ENCODE results near the gene WT1. TPM values are rescaled to one million over a fixed set of nuclear protein-coding genes. Genes with fewer than 3 reads are reported as not detected.
A peak's percentile ranks its signal among the peaks of the same experiment; 100 is the strongest.

The WT1 gene
- total RNA-seq, 1 donor: under 0.01 TPM

DNA sequence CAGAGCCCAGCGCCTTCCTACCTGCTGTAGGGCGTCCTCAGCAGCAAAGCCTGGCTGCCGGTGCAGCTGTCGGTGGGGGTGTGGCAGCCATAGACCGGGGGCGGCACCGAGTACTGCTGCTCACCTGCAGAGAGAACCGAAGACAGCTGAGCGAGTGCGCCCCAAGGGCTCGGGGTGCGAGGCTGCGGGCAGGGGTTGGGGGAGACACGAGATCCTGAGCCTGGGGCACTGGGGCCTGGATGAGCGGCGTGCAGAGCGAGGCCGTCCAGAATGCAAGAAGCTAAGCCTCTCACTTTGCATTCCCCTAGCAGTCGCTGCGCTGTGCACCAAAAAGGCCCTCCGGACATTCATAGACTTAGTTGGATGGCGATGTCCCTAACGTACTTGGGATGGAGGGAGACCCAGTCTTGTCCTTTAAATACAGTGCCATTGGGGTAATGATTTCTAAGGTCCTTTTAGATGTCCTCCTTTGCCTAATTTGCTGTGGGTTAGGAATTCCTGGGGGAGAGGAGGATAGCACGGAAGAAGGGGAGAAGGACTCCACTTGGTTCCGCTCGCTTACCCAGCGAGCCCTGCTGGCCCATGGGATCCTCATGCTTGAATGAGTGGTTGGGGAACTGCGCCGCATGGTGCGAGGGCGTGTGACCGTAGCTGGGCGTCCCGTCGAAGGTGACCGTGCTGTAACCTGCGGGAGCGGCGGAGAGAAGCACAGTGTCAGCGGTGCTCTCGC is 7.2 kb downstream of the WT1 start:
- Histone ChIP-seq H3K27ac (ENCODE audit: low read depth, low read length) (no peak overlapping the region), H3K27me3 (ENCODE audit: insufficient read depth, low read length) (peaks cover 95% of the 10 kb centered on the region), H3K79me2 (ENCODE audit: insufficient read depth, low read length) (no peaks in the 10 kb centered on the region), H3K9me3 (ENCODE audit: low read depth, low read length) (no peaks in the 10 kb centered on the region), H3K4me1 (ENCODE audit: insufficient read depth, low read length) (no peaks in the 10 kb centered on the region), H4K20me1 (ENCODE audit: insufficient read depth, low read length) (no peaks in the 10 kb centered on the region), H3K4me2 (ENCODE audit: insufficient read depth, low read length) (no peak overlapping the region), H3K36me3 (ENCODE audit: insufficient read depth, low read length) (no peaks in the 10 kb centered on the region), H3K4me3 (ENCODE audit: insufficient read depth, low read length) (no peak overlapping the region), H2AFZ (ENCODE audit: low read length) (no peak overlapping the region)
- peak; percentile 78 for DNase-seq (ENCODE audit: insufficient read length, low spot score, missing footprints)
- TF ChIP-seq, protein P1, sequence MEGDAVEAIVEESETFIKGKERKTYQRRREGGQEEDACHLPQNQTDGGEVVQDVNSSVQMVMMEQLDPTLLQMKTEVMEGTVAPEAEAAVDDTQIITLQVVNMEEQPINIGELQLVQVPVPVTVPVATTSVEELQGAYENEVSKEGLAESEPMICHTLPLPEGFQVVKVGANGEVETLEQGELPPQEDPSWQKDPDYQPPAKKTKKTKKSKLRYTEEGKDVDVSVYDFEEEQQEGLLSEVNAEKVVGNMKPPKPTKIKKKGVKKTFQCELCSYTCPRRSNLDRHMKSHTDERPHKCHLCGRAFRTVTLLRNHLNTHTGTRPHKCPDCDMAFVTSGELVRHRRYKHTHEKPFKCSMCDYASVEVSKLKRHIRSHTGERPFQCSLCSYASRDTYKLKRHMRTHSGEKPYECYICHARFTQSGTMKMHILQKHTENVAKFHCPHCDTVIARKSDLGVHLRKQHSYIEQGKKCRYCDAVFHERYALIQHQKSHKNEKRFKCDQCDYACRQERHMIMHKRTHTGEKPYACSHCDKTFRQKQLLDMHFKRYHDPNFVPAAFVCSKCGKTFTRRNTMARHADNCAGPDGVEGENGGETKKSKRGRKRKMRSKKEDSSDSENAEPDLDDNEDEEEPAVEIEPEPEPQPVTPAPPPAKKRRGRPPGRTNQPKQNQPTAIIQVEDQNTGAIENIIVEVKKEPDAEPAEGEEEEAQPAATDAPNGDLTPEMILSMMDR (IDR thresholded peaks at IDR 0.05; ENCODE audit: extremely low read depth, low read depth, low read length): no peak

- Histone ChIP-seq H3K79me2 (ENCODE audit: insufficient read depth, low read length) (no peaks in the 10 kb centered on the region), H3K36me3 (ENCODE audit: insufficient read depth, low read length) (no peaks in the 10 kb centered on the region), H3K4me1 (ENCODE audit: insufficient read depth, low read length) (no peaks in the 10 kb centered on the region), H3K4me3 (ENCODE audit: insufficient read depth, low read length) (no peak overlapping the region), H4K20me1 (ENCODE audit: insufficient read depth, low read length) (no peaks in the 10 kb centered on the region), H2AFZ (ENCODE audit: low read length) (no peak overlapping the region), H3K9me3 (ENCODE audit: low read depth, low read length) (no peaks in the 10 kb centered on the region), H3K27me3 (ENCODE audit: insufficient read depth, low read length) (peaks cover 91% of the 10 kb centered on the region), H3K4me2 (ENCODE audit: insufficient read depth, low read length) (no peak overlapping the region), H3K27ac (ENCODE audit: low read depth, low read length) (no peak overlapping the region)
- TF ChIP-seq, protein P1 (IDR thresholded peaks at IDR 0.05; ENCODE audit: extremely low read depth, low read depth, low read length): no peak
- DNase-seq (ENCODE audit: insufficient read length, low spot score, missing footprints): peak; percentile 72
Measured at GRCh38 chr11:32427616-32427934, 7.8 kb downstream of the WT1 start.

DNA sequence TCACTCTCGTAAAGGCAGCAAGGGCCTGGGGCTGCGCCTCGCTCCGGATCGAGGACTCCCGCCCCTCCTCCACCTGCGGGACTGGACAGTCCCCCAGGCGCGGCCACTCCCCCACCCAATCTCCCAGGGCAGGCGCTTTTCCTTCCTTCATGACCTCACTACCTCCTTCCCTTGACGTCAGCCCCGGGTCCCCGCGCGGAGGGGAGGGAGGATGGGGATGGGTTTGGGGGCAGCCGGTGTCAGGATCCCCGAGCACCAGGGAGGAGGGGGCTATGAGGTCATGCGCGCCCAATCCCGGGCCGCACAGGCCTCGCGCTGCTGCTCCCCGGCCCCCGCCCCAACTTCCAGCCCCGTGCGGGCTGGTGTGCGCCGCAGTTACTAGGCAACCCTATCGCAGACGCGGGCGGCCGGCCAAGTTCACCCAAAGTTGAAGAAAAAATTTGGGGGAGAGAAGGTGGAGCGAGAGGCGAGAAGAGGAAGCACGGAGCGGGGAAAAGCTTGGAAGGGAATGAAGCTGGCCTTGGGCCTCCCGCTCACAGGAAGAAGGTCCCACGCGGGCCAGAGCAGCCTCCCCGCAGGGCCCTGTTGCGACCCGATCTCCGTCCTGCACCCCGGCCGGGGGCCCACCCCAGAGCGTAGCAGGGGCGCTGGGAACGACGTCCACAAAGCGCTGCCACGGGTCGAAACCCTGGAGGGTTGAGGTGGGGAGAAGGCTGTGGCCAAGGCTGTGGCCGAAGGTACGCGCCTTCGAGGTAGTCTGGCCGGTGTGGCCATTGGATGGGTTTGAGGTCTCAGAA is 8.3 kb downstream of the WT1 start:
- Histone ChIP-seq H3K4me2 (ENCODE audit: insufficient read depth, low read length) (no peak overlapping the region), H3K27me3 (ENCODE audit: insufficient read depth, low read length) (peaks cover 86% of the 10 kb centered on the region), H3K4me3 (ENCODE audit: insufficient read depth, low read length) (no peak overlapping the region), H2AFZ (ENCODE audit: low read length) (no peak overlapping the region), H3K27ac (ENCODE audit: low read depth, low read length) (no peak overlapping the region), H3K79me2 (ENCODE audit: insufficient read depth, low read length) (no peaks in the 10 kb centered on the region), H4K20me1 (ENCODE audit: insufficient read depth, low read length) (no peaks in the 10 kb centered on the region), H3K36me3 (ENCODE audit: insufficient read depth, low read length) (no peaks in the 10 kb centered on the region), H3K4me1 (ENCODE audit: insufficient read depth, low read length) (no peaks in the 10 kb centered on the region), H3K9me3 (ENCODE audit: low read depth, low read length) (no peaks in the 10 kb centered on the region)
- TF ChIP-seq, protein P1 (IDR thresholded peaks at IDR 0.05; ENCODE audit: extremely low read depth, low read depth, low read length): no peak
- peak; percentile 73 for DNase-seq (ENCODE audit: insufficient read length, low spot score, missing footprints)

DNA sequence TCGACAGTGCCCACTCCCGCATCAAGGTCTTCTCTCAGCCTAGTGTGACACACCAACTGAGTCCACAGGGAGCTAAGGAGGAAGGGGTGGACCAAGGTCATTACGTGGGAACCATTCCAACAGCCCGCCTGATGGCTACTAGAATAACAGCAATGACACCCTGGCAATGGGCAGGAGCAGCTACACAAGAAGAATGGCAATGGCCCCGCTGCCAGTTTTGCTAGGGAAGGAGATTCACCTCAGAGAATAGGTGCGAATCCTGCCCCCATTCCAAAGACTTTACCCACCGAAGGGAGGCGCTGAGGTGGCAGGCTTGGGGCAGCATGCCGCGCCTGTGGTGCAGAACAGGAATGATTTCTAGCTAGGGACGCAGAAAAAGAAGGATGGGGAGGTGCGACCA is 9.1 kb downstream of the WT1 start:
- Histone ChIP-seq H2AFZ (ENCODE audit: low read length) (no peak overlapping the region), H3K4me2 (ENCODE audit: insufficient read depth, low read length) (no peak overlapping the region), H3K36me3 (ENCODE audit: insufficient read depth, low read length) (no peaks in the 10 kb centered on the region), H3K9me3 (ENCODE audit: low read depth, low read length) (no peaks in the 10 kb centered on the region), H4K20me1 (ENCODE audit: insufficient read depth, low read length) (no peaks in the 10 kb centered on the region), H3K4me1 (ENCODE audit: insufficient read depth, low read length) (no peaks in the 10 kb centered on the region), H3K27ac (ENCODE audit: low read depth, low read length) (no peak overlapping the region), H3K4me3 (ENCODE audit: insufficient read depth, low read length) (no peak overlapping the region), H3K79me2 (ENCODE audit: insufficient read depth, low read length) (no peaks in the 10 kb centered on the region), H3K27me3 (ENCODE audit: insufficient read depth, low read length) (peaks cover 80% of the 10 kb centered on the region)
- peak; percentile 64 for DNase-seq (ENCODE audit: insufficient read length, low spot score, missing footprints)
- TF ChIP-seq, protein P1 (IDR thresholded peaks at IDR 0.05; ENCODE audit: extremely low read depth, low read depth, low read length): no peak

Measured in osteoblast (primary cell).